ENCODE measurements around the gene PLCH1. TPM values are rescaled to one million over a fixed set of nuclear protein-coding genes. Genes with fewer than 3 reads are reported as not detected.

PLCH1 gene
- total and polyA plus RNA-seq, 4 donors = 0.03 to 1.0 (median 0.22) TPM

GRCh38 chr3:155661760-155662159 lies 83.1 kb downstream of the PLCH1 start:
- H3K27ac ChIP-seq (ENCODE audit: low read depth in 1 of 2, low read length in 2 of 2) = no peak overlapping the region
- H3K9ac ChIP-seq (ENCODE audit: low read depth in 1 of 2, low read length in 2 of 2) = no peak overlapping the region
- no peak for TF ChIP-seq FOXA2 (IDR thresholded peaks at IDR 0.05)
- no peak for TF ChIP-seq YY1 (IDR thresholded peaks at IDR 0.05)
- no peak for TF ChIP-seq MAX (IDR thresholded peaks at IDR 0.05)
- TF ChIP-seq, protein P1, sequence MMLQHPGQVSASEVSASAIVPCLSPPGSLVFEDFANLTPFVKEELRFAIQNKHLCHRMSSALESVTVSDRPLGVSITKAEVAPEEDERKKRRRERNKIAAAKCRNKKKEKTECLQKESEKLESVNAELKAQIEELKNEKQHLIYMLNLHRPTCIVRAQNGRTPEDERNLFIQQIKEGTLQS (IDR thresholded peaks at IDR 0.05) = no peak
- TF ChIP-seq RXRA (IDR thresholded peaks at IDR 0.05) = no peak
- TF ChIP-seq EGR1 (IDR thresholded peaks at IDR 0.05; ENCODE audit: low read depth in 2 of 2) = no peak
- no peak for TF ChIP-seq RAD21 (IDR thresholded peaks at IDR 0.05)
- no peak for TF ChIP-seq FOXA1 (IDR thresholded peaks at IDR 0.05)
- TF ChIP-seq JUND (IDR thresholded peaks at IDR 0.05) = no peak
- TF ChIP-seq REST (IDR thresholded peaks at IDR 0.05) = no peak
- no peak for TF ChIP-seq ZBTB33 (IDR thresholded peaks at IDR 0.05)
- no peaks in the 10 kb centered on the region for H3K9me3 ChIP-seq (ENCODE audit: control insufficient read depth in 4 of 4, low read length in 3 of 4)
- no peak for DNase-seq (ENCODE audit: low spot score)
- H3K36me3 ChIP-seq (ENCODE audit: control insufficient read depth in 4 of 4, insufficient read depth in 3 of 4, low read depth in 1 of 4, low read length in 3 of 4) = no peaks in the 10 kb centered on the region
- H3K4me3 ChIP-seq (ENCODE audit: low read depth in 1 of 3, low read length in 3 of 3) = no peak overlapping the region
- no peaks in the 10 kb centered on the region for H3K4me1 ChIP-seq (ENCODE audit: control insufficient read depth in 4 of 4, insufficient read depth in 4 of 4, low read length in 3 of 4)
- H3K27me3 ChIP-seq (ENCODE audit: control insufficient read depth in 4 of 4, insufficient read depth in 4 of 4, low read length in 3 of 4) = no peaks in the 10 kb centered on the region

GRCh38 chr3:155661042-155661441 lies 83.8 kb downstream of the PLCH1 start:
- 77% methylated on average over 1 of the region's 1 CpG for WGBS
- Histone ChIP-seq H3K4me1 (ENCODE audit: control insufficient read depth in 4 of 4, insufficient read depth in 4 of 4, low read length in 3 of 4) (no peaks in the 10 kb centered on the region), H3K4me3 (ENCODE audit: low read depth in 1 of 3, low read length in 3 of 3) (no peak overlapping the region), H3K9ac (ENCODE audit: low read depth in 1 of 2, low read length in 2 of 2) (no peak overlapping the region), H3K9me3 (ENCODE audit: control insufficient read depth in 4 of 4, low read length in 3 of 4) (no peaks in the 10 kb centered on the region), H3K36me3 (ENCODE audit: control insufficient read depth in 4 of 4, insufficient read depth in 3 of 4, low read depth in 1 of 4, low read length in 3 of 4) (no peaks in the 10 kb centered on the region), H3K27ac (ENCODE audit: low read depth in 1 of 2, low read length in 2 of 2) (no peak overlapping the region), H3K27me3 (ENCODE audit: control insufficient read depth in 4 of 4, insufficient read depth in 4 of 4, low read length in 3 of 4) (no peaks in the 10 kb centered on the region)
- TF ChIP-seq MAX (IDR thresholded peaks at IDR 0.05) (no peak), HNF4A (conservative IDR thresholded peaks at IDR 0.05) (no peak), FOXA1 (IDR thresholded peaks at IDR 0.05) (no peak), GABPA (IDR thresholded peaks at IDR 0.05 in 1 of 2, conservative IDR thresholded peaks at IDR 0.05 in 1 of 2) (no peak), SP1 (IDR thresholded peaks at IDR 0.05) (no peak), CTCF (IDR thresholded peaks at IDR 0.05; ENCODE audit: low read depth, low read length, missing input control) (no peak), JUND (IDR thresholded peaks at IDR 0.05) (no peak), HNF4G (IDR thresholded peaks at IDR 0.05) (no peak), RAD21 (IDR thresholded peaks at IDR 0.05) (no peak), NR2F2 (IDR thresholded peaks at IDR 0.05) (no peak)
- TF ChIP-seq, protein P1 (IDR thresholded peaks at IDR 0.05) = no peak
- DNase-seq (ENCODE audit: low spot score) = no peak
